OCI-LY3 (cell line): ENCODE data around the gene CACNA1C.

Source experiments
- H2AFZ ChIP-seq: fragments of 200-600, 300-600 bp; shearing (Covaris generic); 2 replicates; pipeline ENCODE4 v1.6.0; 2014; ENCODE audit warnings: antibody characterized with exemption, low read depth, low read length
- H3K27ac ChIP-seq: fragments of 200-600, 300-600 bp; sonication (generic); 2 replicates; pipeline ENCODE4 v1.5.1; 2014; ENCODE audit warnings: mild to moderate bottlenecking, low read length, moderate library complexity, mixed read lengths
- H3K27me3 ChIP-seq: fragments of 200-600, 300-600 bp; sonication (generic); 2 replicates; pipeline ENCODE4 v1.6.1; 2014; ENCODE audit warnings: low read depth, low read length, mixed read lengths
- H3K36me3 ChIP-seq: fragments of 200-600, 300-600 bp; sonication (generic); replicated peaks from 2 replicates; pipeline ENCODE3; 2014; ENCODE audit warnings: low read depth, low read length, mixed read lengths
- H3K4me1 ChIP-seq: fragments of 300-600, 200-600 bp; sonication (generic); 2 replicates; pipeline ENCODE4 v1.6.1; 2014; ENCODE audit warnings: low read length, mixed read lengths
- H3K4me2 ChIP-seq: fragments of 200-600, 300-600 bp; sonication (generic); 2 replicates; pipeline ENCODE4 v1.6.1; 2014; ENCODE audit warnings: low read length, mixed read lengths
- H3K4me3 ChIP-seq: fragments of 300-600, 200-600 bp; sonication (generic); 2 replicates; pipeline ENCODE4 v1.5.1; 2014; ENCODE audit warnings: antibody characterized with exemption, mild to moderate bottlenecking, low read length, moderate library complexity
- H3K79me2 ChIP-seq: fragments of 300-600, 200-600 bp; shearing (Covaris generic); 2 replicates; pipeline ENCODE4 v1.6.1; 2014; ENCODE audit warnings: mild to moderate bottlenecking, low read length, mixed read lengths
- H3K9ac ChIP-seq: fragments of 300-600, 200-600 bp; shearing (Covaris generic); 2 replicates; pipeline ENCODE4 v1.6.0; 2014; ENCODE audit warnings: mild to moderate bottlenecking, low read length, moderate library complexity
- H3K9me3 ChIP-seq: fragments of 200-600, 300-600 bp; shearing (Covaris generic); 2 replicates; pipeline ENCODE4 v1.6.1; 2014; ENCODE audit warnings: low read length, mixed read lengths; ENCODE audit not compliant: insufficient read depth
- H4K20me1 ChIP-seq: fragments of 200-600, 300-600 bp; sonication (generic); 2 replicates; pipeline ENCODE4 v1.6.1; 2016; ENCODE audit warnings: low read length, mixed read lengths; ENCODE audit not compliant: insufficient read depth
- CTCF ChIP-seq: fragments of 200-600, 300-600 bp; sonication (generic); IDR thresholded peaks from 2 replicates; pipeline ENCODE4 v1.5.1; 2014; ENCODE audit warnings: antibody characterized with exemption, low read length, low read depth
- EZH2phosphoT487 ChIP-seq: fragments of 200-600 bp; shearing (Covaris generic); IDR thresholded peaks from 2 replicates; pipeline ENCODE4 v1.6.1; 2018; ENCODE audit warnings: antibody characterized with exemption, mixed run types, low read depth

The CACNA1C gene

GRCh38 chr12:2575245-2575644 lies 522.5 kb downstream of the CACNA1C start:
- Histone ChIP-seq H3K27ac (no peak overlapping the region), H3K4me3 (no peak overlapping the region)

GRCh38 chr12:2578211-2578610 lies 525.4 kb downstream of the CACNA1C start:
- H3K4me2 ChIP-seq, result no peak overlapping the region
- peaks cover 24% of the 10 kb centered on the region for H3K27me3 ChIP-seq
- H3K4me1 ChIP-seq, result peaks cover 4% of the 10 kb centered on the region; the same call in 1 of the 2 replicates
- H2AFZ ChIP-seq, result no peak overlapping the region
- H3K9me3 ChIP-seq, result no peaks in the 10 kb centered on the region
- H3K4me3 ChIP-seq, result no peak overlapping the region
- no peaks in the 10 kb centered on the region for H3K36me3 ChIP-seq
- H3K79me2 ChIP-seq, result no peaks in the 10 kb centered on the region
- no peak overlapping the region for H3K9ac ChIP-seq
- H4K20me1 ChIP-seq, result no peaks in the 10 kb centered on the region
- no peak overlapping the region for H3K27ac ChIP-seq
- TF ChIP-seq CTCF (no peak), EZH2phosphoT487 (no peak)

More at GRCh38 chr12:2575245-2575644, 522.5 kb downstream of the CACNA1C start:
- H4K20me1 ChIP-seq, result no peaks in the 10 kb centered on the region
- no peaks in the 10 kb centered on the region for H3K79me2 ChIP-seq
- H3K9ac ChIP-seq, result no peak overlapping the region
- no peaks in the 10 kb centered on the region for H3K9me3 ChIP-seq
- TF ChIP-seq EZH2phosphoT487, result no peak
- no peak for TF ChIP-seq CTCF
- no peaks in the 10 kb centered on the region for H3K4me1 ChIP-seq
- no peak overlapping the region for H3K4me2 ChIP-seq
- H3K27me3 ChIP-seq, result peaks cover 21% of the 10 kb centered on the region
- H2AFZ ChIP-seq, result no peak overlapping the region
- H3K36me3 ChIP-seq, result no peaks in the 10 kb centered on the region

GRCh38 chr12:2578772-2579171 lies 526.0 kb downstream of the CACNA1C start:
- Histone ChIP-seq H2AFZ (no peak overlapping the region), H3K4me1 (peaks cover 6% of the 10 kb centered on the region; the same call in 1 of the 2 replicates), H3K4me2 (no peak overlapping the region), H4K20me1 (no peaks in the 10 kb centered on the region), H3K36me3 (no peaks in the 10 kb centered on the region), H3K79me2 (no peaks in the 10 kb centered on the region), H3K4me3 (no peak overlapping the region), H3K27ac (no peak overlapping the region), H3K9ac (no peak overlapping the region), H3K9me3 (no peaks in the 10 kb centered on the region), H3K27me3 (peaks cover 24% of the 10 kb centered on the region)
- no peak for TF ChIP-seq EZH2phosphoT487
- no peak for TF ChIP-seq CTCF

GRCh38 chr12:2580821-2581220 lies 528.0 kb downstream of the CACNA1C start:
- Histone ChIP-seq H3K4me3 (no peak overlapping the region), H3K79me2 (no peaks in the 10 kb centered on the region), H3K4me2 (no peak overlapping the region), H3K9me3 (no peaks in the 10 kb centered on the region), H2AFZ (no peak overlapping the region), H4K20me1 (no peaks in the 10 kb centered on the region), H3K36me3 (no peaks in the 10 kb centered on the region), H3K4me1 (peaks cover 6% of the 10 kb centered on the region; the same call in 1 of the 2 replicates), H3K27me3 (peaks cover 39% of the 10 kb centered on the region), H3K9ac (no peak overlapping the region), H3K27ac (no peak overlapping the region)
- TF ChIP-seq CTCF (no peak), EZH2phosphoT487 (no peak)
